HCT116 (cell line): ENCODE data around the gene ARMH3. TPM values are rescaled to one million over a fixed set of nuclear protein-coding genes. Genes with fewer than 3 reads are reported as not detected.

Source experiments
- ATAC-seq: fragments of 200-7000 bp; cut with Tn5 transposase; 2 replicates; pipeline ENCODE4 v1.9.1; 2020; ENCODE audit warnings: mild to moderate bottlenecking, moderate library complexity
- BruUV-seq: library from RNA; stranded (reverse); fragments of 400-500 nt; replicated peaks from 2 replicates; lab custom pipeline; 2021; lab: Mats Ljungman, UMichigan
- CTCF ChIA-PET: fragments of 300-600 bp; sonication (Branson Sonifier 250); formaldehyde crosslinking; loops from one replicate; lab custom pipeline; 2021; ENCODE audit warnings: antibody characterized with exemption; lab: Charles Lee
- POLR2A ChIA-PET: fragments of 300-600, 350-600 bp; sonication (Branson Sonifier 250); formaldehyde crosslinking; loops from one replicate; lab custom pipeline; 2021; ENCODE audit warnings: antibody characterized with exemption; lab: Charles Lee
- RAD21 ChIA-PET, 2 experiments: fragments of 300-600 bp; sonication (Branson Sonifier 250); formaldehyde crosslinking; loops; one replicate each; lab custom pipeline; 2023; ENCODE audit warnings: low total read pairs in 2 of 2; ENCODE audit not compliant: uncharacterized antibody in 2 of 2, unreplicated experiment in 2 of 2, low non-redundant PET in 1 of 2; lab: Charles Lee
- DNase-seq: peaks from one replicate; pipeline ENCODE4 v3.0.0-alpha.2; 2010; ENCODE audit warnings: low read depth, low spot score
- H2AFZ ChIP-seq: fragments of 200-600 bp; shearing (Covaris generic), sonication (generic); 2 replicates; pipeline ENCODE4 v1.6.1; 2017; ENCODE audit warnings: low read depth, mixed run types, mixed read lengths, antibody characterized with exemption, low read length; ENCODE audit not compliant: poor library complexity, severe bottlenecking
- H3K27ac ChIP-seq: 2 replicates; pipeline ENCODE4 v1.5.1; 2012; ENCODE audit warnings: low read depth, low read length
- H3K27me3 ChIP-seq: fragments of 200-600 bp; sonication (generic); 2 replicates; pipeline ENCODE4 v1.6.1; 2016; ENCODE audit warnings: mixed run types, low read length, mixed read lengths; ENCODE audit not compliant: insufficient read depth
- H3K36me3 ChIP-seq, 2 experiments: fragments of 200-500 bp in 1 of 2; fragments of 200-600 bp in 1 of 2; sonication (Bioruptor generic) in 1 of 2; sonication (generic) in 1 of 2; 2 replicates each; pipeline versions ENCODE4 v1.5.1 to v1.6.1; 2014 to 2016; ENCODE audit warnings: low read length in 2 of 2, inconsistent platforms in 1 of 2, mixed read lengths in 1 of 2, mixed run types in 1 of 2; ENCODE audit not compliant: insufficient read depth in 2 of 2, control insufficient read depth in 1 of 2
- H3K4me1 ChIP-seq, 2 experiments: fragments of 200-600 bp in 1 of 2; sonication (generic) in 1 of 2; 2 replicates each; pipeline versions ENCODE4 v1.5.1 to v1.6.1; 2012 to 2017; ENCODE audit warnings: low read length in 2 of 2, inconsistent platforms in 1 of 2, mild to moderate bottlenecking in 1 of 2, mixed read lengths in 1 of 2, mixed run types in 1 of 2, moderate library complexity in 1 of 2; ENCODE audit not compliant: insufficient read depth in 2 of 2, control insufficient read depth in 1 of 2
- H3K4me2 ChIP-seq: fragments of 200-600 bp; sonication (generic); 2 replicates; pipeline ENCODE4 v1.6.1; 2017; ENCODE audit warnings: mixed run types, low read length, mixed read lengths
- H3K4me3 ChIP-seq, 2 experiments: fragments of 200-600 bp in 1 of 2; sonication (generic) in 1 of 2; replicated peaks in 1 of 2; 2 replicates each; pipeline ENCODE4 v1.5.1; 2011 to 2016; ENCODE audit warnings: low read length in 2 of 2, control low read depth in 1 of 2, low read depth in 1 of 2, mild to moderate bottlenecking in 1 of 2, mixed read lengths in 1 of 2, mixed run types in 1 of 2
- H3K79me2 ChIP-seq: fragments of 200-600 bp; sonication (generic); 2 replicates; pipeline ENCODE4 v1.6.1; 2017; ENCODE audit warnings: mild to moderate bottlenecking, mixed run types, low read length, moderate library complexity, mixed read lengths; ENCODE audit not compliant: insufficient read depth
- H3K9ac ChIP-seq: fragments of 200-600 bp; sonication (generic); 2 replicates; pipeline ENCODE4 v1.6.1; 2016; ENCODE audit warnings: low read length, mixed read lengths
- H3K9me2 ChIP-seq: fragments of 200-600 bp; sonication (generic), shearing (Covaris generic); 2 replicates; pipeline ENCODE4 v1.6.1; 2017; ENCODE audit warnings: mixed run types, mild to moderate bottlenecking, moderate library complexity; ENCODE audit not compliant: insufficient read depth
- H3K9me3 ChIP-seq, 2 experiments: fragments of 200-500 bp in 1 of 2; fragments of 200-600 bp in 1 of 2; sonication (Bioruptor generic) in 1 of 2; sonication (generic) in 1 of 2; 2 replicates each; pipeline ENCODE4 v1.6.1; 2014 to 2017; ENCODE audit warnings: low read length in 2 of 2, mixed read lengths in 2 of 2, inconsistent platforms in 1 of 2, low read depth in 1 of 2, mild to moderate bottlenecking in 1 of 2, mixed run types in 1 of 2, moderate library complexity in 1 of 2; ENCODE audit not compliant: control insufficient read depth in 1 of 2, insufficient read depth in 1 of 2
- H4K20me1 ChIP-seq: fragments of 200-600 bp; sonication (generic), shearing (Covaris generic); 2 replicates; pipeline ENCODE4 v1.6.1; 2017; ENCODE audit warnings: mixed run types, mild to moderate bottlenecking, moderate library complexity; ENCODE audit not compliant: insufficient read depth
- CBX3 ChIP-seq: IDR thresholded peaks from 2 replicates; pipeline ENCODE4 v1.6.1; 2012; ENCODE audit warnings: low read depth
- CEBPB ChIP-seq: IDR thresholded peaks from 2 replicates; pipeline ENCODE4 v1.6.1; 2012; ENCODE audit warnings: low read depth
- EZH2 ChIP-seq: fragments of 200-600 bp; sonication (generic); IDR thresholded peaks from 2 replicates; pipeline ENCODE4 v1.6.1; 2017; ENCODE audit warnings: antibody characterized with exemption, mixed run types
- FOSL1 ChIP-seq: IDR thresholded peaks from 2 replicates; pipeline ENCODE4 v1.6.1; 2012; ENCODE audit warnings: low read depth
- TCF7L2 ChIP-seq: IDR thresholded peaks from 2 replicates; pipeline ENCODE4 v1.7.0; 2011; ENCODE audit warnings: borderline replicate concordance, inconsistent platforms; ENCODE audit not compliant: insufficient read depth, insufficient read length; ENCODE audit errors: extremely low read depth
- YY1 ChIP-seq: IDR thresholded peaks from 2 replicates; pipeline ENCODE4 v1.6.1; 2011; ENCODE audit warnings: low read length, low read depth, moderate library complexity, mild to moderate bottlenecking; ENCODE audit not compliant: insufficient replicate concordance; ENCODE audit errors: extremely low read depth
- ZFX ChIP-seq: fragments of 450-650 bp; IDR thresholded peaks from 2 replicates; pipeline ENCODE4 v1.6.1; 2017
- ZNF274 ChIP-seq: fragments of 200-500 bp; sonication (Bioruptor generic); IDR thresholded peaks from 2 replicates; pipeline ENCODE4 v1.6.1; 2014; ENCODE audit warnings: mild to moderate bottlenecking, low read depth, low read length, inconsistent platforms
- intact Hi-C: fragments of 100-400 bp; cut with micrococcal nuclease; formaldehyde crosslinking; loops from 2 replicates; pipeline ENCODE4 v1.10.0; 2022
- total RNA-seq: library from RNA; stranded (reverse); gene quantifications from one replicate; pipeline ENCODE4 v1.2.1, GENCODE V29; 2021; ENCODE audit not compliant: unreplicated experiment
- TF ChIP-seq, protein P1 (sequence below): IDR thresholded peaks from 2 replicates; pipeline ENCODE4 v1.6.1; 2012

Gene ARMH3
- total RNA-seq, 1 experiment from 2014 or later = 30.4 TPM

DNA sequence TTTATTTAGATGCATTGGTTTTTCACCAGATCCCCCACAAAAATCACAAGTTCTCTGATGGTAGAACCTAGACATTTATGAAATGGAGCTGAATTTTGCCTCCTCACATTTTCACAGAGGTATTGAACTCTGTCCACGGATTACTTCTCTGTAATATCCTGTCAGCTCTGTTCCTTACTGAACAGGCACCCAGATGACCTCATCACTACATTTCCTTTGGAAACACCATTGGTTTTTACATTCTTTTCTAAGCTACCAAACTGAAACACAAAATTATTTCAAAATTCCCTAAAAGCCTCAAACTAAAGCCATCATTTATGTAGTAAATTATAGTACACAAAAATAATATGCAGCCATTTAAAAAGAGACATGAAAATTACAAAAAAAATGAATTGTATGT is 114.1 kb downstream of the ARMH3 start:
- ChIA-PET POLR2A (interaction anchor here (0.5 to 1.6 kb wide), 3 partner anchors 16 to 139 kb away, joined by 3 to 4 read pairs (median 3); no protein-coding TSS in a partner anchor), RAD21 (no interaction called here), CTCF (interaction anchor here (1.7 to 2.4 kb wide), 3 partner anchors 52 to 102 kb away, joined by 5 to 11 read pairs (median 6); no protein-coding TSS in a partner anchor)
- no peak overlapping the region for H3K4me2 ChIP-seq
- no peaks in the 10 kb centered on the region for H3K9me2 ChIP-seq
- no peaks in the 10 kb centered on the region for H4K20me1 ChIP-seq
- H3K9ac ChIP-seq = no peak overlapping the region
- H3K27me3 ChIP-seq = no peaks in the 10 kb centered on the region
- DNase-seq = no peak
- ATAC-seq = no peak
- no peaks in the 10 kb centered on the region for H3K9me3 ChIP-seq
- H3K4me1 ChIP-seq = peaks cover 29 to 48% of the 10 kb centered on the region in 2 experiments
- H3K4me3 ChIP-seq = no peak overlapping the region
- H2AFZ ChIP-seq = no peak overlapping the region
- TF ChIP-seq ZFX (no peak), TCF7L2 (no peak), FOSL1 (no peak), EZH2 (no peak), YY1 (no peak), CBX3 (no peak)
- TF ChIP-seq, protein P1, sequence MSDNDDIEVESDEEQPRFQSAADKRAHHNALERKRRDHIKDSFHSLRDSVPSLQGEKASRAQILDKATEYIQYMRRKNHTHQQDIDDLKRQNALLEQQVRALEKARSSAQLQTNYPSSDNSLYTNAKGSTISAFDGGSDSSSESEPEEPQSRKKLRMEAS = no peak
- no TSS peak for BruUV-seq
- H3K36me3 ChIP-seq = no peaks in the 10 kb centered on the region
- intact Hi-C loops = no loop called here
- no peaks in the 10 kb centered on the region for H3K79me2 ChIP-seq
- no peak overlapping the region for H3K27ac ChIP-seq

DNA sequence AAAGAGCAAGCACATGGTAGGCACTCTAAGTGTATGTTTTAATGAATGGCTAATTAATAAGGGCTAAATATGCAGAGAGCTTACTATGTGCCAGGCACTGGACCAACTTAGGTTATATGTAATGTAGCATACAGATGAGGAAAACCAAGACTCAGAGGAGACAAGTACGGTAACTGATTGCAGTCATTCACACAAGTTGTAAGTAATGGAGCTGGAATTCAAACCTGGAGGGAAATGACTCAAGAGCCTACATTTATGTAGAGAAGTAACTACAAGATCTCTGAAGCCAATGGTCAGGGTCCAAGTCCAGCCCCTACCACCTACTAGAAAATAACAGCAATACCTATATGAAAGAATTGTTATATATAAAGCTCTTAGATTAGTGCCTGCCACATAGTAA is 115.1 kb downstream of the ARMH3 start:
- TF ChIP-seq ZFX = no peak
- TF ChIP-seq FOSL1 = 0 out of 2 replicates have a peak, but pooled peaks have one; percentile 12
- no peak for TF ChIP-seq CEBPB
- no peak for TF ChIP-seq ZNF274
- no peak for ATAC-seq
- H2AFZ ChIP-seq = no peak overlapping the region
- H3K9me3 ChIP-seq = no peaks in the 10 kb centered on the region
- no peak overlapping the region for H3K9ac ChIP-seq
- DNase-seq = no peak
- intact Hi-C loops = no loop called here
- no peaks in the 10 kb centered on the region for H3K9me2 ChIP-seq
- ChIA-PET CTCF (interaction anchor here (1.7 to 2.4 kb wide), 2 partner anchors 51 to 101 kb away, joined by 5 to 11 read pairs; no protein-coding TSS in a partner anchor), RAD21 (no interaction called here), POLR2A (interaction anchor here (0.6 to 1.6 kb wide), 3 partner anchors 17 to 399 kb away, joined by 3 to 4 read pairs (median 3); no protein-coding TSS in a partner anchor)
- no peak overlapping the region for H3K4me3 ChIP-seq
- no TSS peak for BruUV-seq
- no peak overlapping the region for H3K27ac ChIP-seq
- H4K20me1 ChIP-seq = no peaks in the 10 kb centered on the region
- H3K4me2 ChIP-seq = peak overlapping the region; percentile 9; the same call in 1 of the 2 replicates
- no peaks in the 10 kb centered on the region for H3K27me3 ChIP-seq
- no peaks in the 10 kb centered on the region for H3K36me3 ChIP-seq
- no peaks in the 10 kb centered on the region for H3K79me2 ChIP-seq
- H3K4me1 ChIP-seq = peaks cover 29 to 48% of the 10 kb centered on the region in 2 experiments
